ENCODE results near the gene CHKA. TPM values are rescaled to one million over a fixed set of nuclear protein-coding genes. Genes with fewer than 3 reads are reported as not detected.

The CHKA gene
- total and polyA plus RNA-seq, 9 of the 15 experiments (the other 6 are each of a cell fraction or from before 2014, with no cell fraction given), result 3.6 to 37.0 (median 30.2) TPM

DNA sequence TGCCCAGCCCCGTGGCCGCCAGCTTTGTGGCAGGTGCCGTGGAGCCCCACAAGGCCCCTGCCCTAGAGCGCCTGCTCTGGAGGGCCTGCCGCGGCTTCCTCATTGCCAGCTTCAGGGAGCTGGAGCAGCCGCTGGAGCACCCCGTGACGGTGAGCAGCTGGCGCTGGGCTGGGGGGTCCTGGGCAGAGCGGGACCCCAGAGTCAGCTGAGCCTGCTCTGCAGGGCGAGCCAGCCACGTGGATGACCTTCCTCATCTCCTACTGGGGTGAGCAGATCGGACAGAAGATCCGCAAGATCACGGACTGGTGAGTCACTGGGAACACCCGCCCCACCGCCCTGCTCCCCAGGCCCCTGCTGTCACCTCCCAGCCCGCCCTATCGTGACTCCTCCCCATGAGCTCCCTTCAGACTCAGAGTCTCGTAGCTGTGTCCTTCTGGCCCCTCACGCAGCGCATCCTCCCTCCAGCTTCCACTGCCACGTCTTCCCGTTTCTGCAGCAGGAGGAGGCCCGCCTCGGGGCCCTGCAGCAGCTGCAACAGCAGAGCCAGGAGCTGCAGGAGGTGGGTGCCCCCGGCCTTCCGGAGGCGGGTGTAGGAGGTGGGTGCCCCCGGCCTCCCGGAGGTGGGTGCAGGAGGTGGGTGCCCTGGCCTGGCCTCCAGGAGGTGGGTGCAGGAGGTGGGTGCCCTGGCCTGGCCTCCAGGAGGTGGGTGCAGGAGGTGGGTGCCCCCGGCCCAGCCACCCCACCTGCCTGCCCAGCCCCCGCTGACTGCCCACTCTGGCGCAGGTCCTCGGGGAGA, 77.6 kb downstream of the CHKA start (continued):
- TF ChIP-seq CBX2 (IDR thresholded peaks at IDR 0.05; ENCODE audit: insufficient read depth, low read length, poor library complexity, severe bottlenecking), result no peak
- TF ChIP-seq ZBTB7A (IDR thresholded peaks at IDR 0.05; ENCODE audit: borderline replicate concordance, control insufficient read depth, low read depth, low read length), result peak; percentile 87
- TF ChIP-seq, protein P1, sequence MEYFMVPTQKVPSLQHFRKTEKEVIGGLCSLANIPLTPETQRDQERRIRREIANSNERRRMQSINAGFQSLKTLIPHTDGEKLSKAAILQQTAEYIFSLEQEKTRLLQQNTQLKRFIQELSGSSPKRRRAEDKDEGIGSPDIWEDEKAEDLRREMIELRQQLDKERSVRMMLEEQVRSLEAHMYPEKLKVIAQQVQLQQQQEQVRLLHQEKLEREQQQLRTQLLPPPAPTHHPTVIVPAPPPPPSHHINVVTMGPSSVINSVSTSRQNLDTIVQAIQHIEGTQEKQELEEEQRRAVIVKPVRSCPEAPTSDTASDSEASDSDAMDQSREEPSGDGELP (CRISPR knock-in tag; IDR thresholded peaks at IDR 0.05; ENCODE audit: borderline replicate concordance), result peak; percentile 90; the same call in 1 of the 2 replicates
- TF ChIP-seq, protein P2, sequence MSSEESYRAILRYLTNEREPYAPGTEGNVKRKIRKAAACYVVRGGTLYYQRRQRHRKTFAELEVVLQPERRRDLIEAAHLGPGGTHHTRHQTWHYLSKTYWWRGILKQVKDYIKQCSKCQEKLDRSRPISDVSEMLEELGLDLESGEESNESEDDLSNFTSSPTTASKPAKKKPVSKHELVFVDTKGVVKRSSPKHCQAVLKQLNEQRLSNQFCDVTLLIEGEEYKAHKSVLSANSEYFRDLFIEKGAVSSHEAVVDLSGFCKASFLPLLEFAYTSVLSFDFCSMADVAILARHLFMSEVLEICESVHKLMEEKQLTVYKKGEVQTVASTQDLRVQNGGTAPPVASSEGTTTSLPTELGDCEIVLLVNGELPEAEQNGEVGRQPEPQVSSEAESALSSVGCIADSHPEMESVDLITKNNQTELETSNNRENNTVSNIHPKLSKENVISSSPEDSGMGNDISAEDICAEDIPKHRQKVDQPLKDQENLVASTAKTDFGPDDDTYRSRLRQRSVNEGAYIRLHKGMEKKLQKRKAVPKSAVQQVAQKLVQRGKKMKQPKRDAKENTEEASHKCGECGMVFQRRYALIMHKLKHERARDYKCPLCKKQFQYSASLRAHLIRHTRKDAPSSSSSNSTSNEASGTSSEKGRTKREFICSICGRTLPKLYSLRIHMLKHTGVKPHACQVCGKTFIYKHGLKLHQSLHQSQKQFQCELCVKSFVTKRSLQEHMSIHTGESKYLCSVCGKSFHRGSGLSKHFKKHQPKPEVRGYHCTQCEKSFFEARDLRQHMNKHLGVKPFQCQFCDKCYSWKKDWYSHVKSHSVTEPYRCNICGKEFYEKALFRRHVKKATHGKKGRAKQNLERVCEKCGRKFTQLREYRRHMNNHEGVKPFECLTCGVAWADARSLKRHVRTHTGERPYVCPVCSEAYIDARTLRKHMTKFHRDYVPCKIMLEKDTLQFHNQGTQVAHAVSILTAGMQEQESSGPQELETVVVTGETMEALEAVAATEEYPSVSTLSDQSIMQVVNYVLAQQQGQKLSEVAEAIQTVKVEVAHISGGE (CRISPR knock-in tag; IDR thresholded peaks at IDR 0.05), result no peak
- TF ChIP-seq, protein P3, sequence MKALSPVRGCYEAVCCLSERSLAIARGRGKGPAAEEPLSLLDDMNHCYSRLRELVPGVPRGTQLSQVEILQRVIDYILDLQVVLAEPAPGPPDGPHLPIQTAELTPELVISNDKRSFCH (CRISPR knock-in tag; IDR thresholded peaks at IDR 0.05), result no peak
- TF ChIP-seq, protein P3 (tag; IDR thresholded peaks at IDR 0.05), result peak; percentile 69; the same call in 1 of the 2 replicates
- TF ChIP-seq NBN (IDR thresholded peaks at IDR 0.05; ENCODE audit: low read depth), result no peak
- peak; percentile 83 for TF ChIP-seq BHLHE40 (IDR thresholded peaks at IDR 0.05; ENCODE audit: low read length)
- TF ChIP-seq SMC3 (conservative IDR thresholded peaks at IDR 0.05; ENCODE audit: insufficient read depth, low read depth, low read length), result no peak
- TF ChIP-seq MEIS2 (IDR thresholded peaks at IDR 0.05; ENCODE audit: partially characterized antibody), result peak; percentile 25
- no peak for TF ChIP-seq ZNF764 (CRISPR knock-in tag; IDR thresholded peaks at IDR 0.05; ENCODE audit: low read depth)
- TF ChIP-seq POLR2AphosphoS5 (IDR thresholded peaks at IDR 0.05; ENCODE audit: control insufficient read depth, insufficient read depth, low read depth, low read length), result peak; percentile 34; the same call in 1 of the 2 replicates
- TF ChIP-seq, protein P4, sequence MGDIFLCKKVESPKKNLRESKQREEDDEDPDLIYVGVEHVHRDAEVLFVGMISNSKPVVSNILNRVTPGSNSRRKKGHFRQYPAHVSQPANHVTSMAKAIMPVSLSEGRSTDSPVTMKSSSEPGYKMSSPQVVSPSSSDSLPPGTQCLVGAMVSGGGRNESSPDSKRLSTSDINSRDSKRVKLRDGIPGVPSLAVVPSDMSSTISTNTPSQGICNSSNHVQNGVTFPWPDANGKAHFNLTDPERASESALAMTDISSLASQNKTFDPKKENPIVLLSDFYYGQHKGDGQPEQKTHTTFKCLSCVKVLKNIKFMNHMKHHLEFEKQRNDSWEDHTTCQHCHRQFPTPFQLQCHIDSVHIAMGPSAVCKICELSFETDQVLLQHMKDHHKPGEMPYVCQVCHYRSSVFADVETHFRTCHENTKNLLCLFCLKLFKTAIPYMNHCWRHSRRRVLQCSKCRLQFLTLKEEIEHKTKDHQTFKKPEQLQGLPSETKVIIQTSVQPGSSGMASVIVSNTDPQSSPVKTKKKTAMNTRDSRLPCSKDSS (IDR thresholded peaks at IDR 0.05; ENCODE audit: low read depth, partially characterized antibody), result no peak
- TF ChIP-seq EP300 (IDR thresholded peaks at IDR 0.05; ENCODE audit: low read length), result peak; percentile 33
- no peak for TF ChIP-seq ZFP1 (CRISPR knock-in tag; IDR thresholded peaks at IDR 0.05)
- TF ChIP-seq ESRRA (IDR thresholded peaks at IDR 0.05; ENCODE audit: borderline replicate concordance, low read depth), result peak; percentile 63; the same call in 1 of the 2 replicates
- TF ChIP-seq, protein P5, sequence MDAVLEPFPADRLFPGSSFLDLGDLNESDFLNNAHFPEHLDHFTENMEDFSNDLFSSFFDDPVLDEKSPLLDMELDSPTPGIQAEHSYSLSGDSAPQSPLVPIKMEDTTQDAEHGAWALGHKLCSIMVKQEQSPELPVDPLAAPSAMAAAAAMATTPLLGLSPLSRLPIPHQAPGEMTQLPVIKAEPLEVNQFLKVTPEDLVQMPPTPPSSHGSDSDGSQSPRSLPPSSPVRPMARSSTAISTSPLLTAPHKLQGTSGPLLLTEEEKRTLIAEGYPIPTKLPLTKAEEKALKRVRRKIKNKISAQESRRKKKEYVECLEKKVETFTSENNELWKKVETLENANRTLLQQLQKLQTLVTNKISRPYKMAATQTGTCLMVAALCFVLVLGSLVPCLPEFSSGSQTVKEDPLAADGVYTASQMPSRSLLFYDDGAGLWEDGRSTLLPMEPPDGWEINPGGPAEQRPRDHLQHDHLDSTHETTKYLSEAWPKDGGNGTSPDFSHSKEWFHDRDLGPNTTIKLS (IDR thresholded peaks at IDR 0.05; ENCODE audit: borderline replicate concordance, low read depth), result peak; percentile 85; the same call in 1 of the 2 replicates
- peak; percentile 75; the same call in 1 of the 2 replicates for TF ChIP-seq ZNF583 (CRISPR knock-in tag; IDR thresholded peaks at IDR 0.05)
